GM18517 (cell line): Measurements from ENCODE around the gene SV2C.
"Not testable (repeated sequence)": the region's sequence is repeated elsewhere in the genome, so short reads cannot be mapped to it uniquely, and the experiment has no call there.

Experiments
- ATAC-seq: cut with Tn5 transposase; IDR thresholded peaks from one replicate; pipeline ENCODE4 v1.9.1; 2021; ENCODE audit warnings: mild to moderate bottlenecking, moderate library complexity; ENCODE audit not compliant: unreplicated experiment

The SV2C gene

GRCh38 chr5:76199336-76200318, 116.4 kb downstream of the SV2C start:
- no peak for ATAC-seq

DNA sequence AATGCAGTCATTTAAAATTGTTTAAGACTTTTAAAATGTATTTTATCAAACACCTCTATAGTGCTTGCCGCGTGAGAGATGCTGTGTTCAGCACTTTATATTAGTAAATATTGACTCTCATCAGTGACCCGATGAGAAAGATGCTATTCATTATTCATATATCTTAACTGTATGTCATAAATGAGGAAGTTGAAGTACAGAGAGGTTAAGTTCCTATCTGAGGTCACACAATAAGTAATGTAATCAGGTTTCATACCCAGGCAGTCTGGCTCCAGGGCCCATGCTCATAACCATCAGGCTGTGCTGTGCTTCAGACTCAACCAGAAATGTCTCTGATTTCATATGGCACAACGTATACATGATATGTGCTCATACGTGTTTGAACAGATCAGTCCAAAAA, 119.0 kb downstream of the SV2C start:
- ATAC-seq = no peak

DNA sequence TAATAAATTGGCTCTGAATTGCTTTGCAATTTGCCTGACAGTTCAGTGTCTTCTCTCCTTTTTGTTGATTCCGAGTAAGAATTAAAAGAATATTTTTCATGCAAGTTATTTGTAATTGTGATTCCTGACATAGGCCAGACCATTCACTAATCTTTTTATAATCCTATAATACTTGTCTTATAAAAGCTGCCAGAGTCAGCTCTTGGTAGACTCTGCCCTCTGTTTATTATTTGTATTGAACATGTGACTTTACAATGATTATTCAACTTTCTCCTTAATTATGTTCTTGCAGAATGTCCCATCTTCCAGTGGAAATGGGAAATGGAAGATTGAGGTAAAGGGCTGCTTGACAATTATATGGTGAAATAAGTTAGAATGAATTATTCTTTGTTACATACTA, 121.0 kb downstream of the SV2C start:
- ATAC-seq = no peak

GRCh38 chr5:76204713-76205112, 121.5 kb downstream of the SV2C start:
- no peak for ATAC-seq

DNA sequence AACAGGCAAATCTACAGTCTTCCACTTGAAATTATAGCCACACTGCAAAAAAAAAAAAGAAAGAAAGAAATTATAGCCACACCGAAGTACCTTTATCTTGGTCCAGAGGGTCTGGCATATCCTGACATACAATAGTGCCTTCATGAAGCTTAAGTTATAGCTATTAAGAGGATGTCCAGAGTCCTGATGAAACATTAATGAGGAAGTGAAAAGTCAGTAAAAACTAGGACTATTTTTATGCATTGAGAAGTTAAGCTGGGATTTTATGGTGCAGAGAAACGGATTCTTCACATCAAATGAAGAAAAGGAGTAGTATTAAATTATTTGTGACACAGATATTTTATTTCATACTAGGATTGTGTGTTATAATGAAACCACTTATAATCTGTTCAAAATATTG, 123.9 kb downstream of the SV2C start:
- no peak for ATAC-seq

- ATAC-seq = no peak
Measured at GRCh38 chr5:76209297-76209696, 126.1 kb downstream of the SV2C start.

DNA sequence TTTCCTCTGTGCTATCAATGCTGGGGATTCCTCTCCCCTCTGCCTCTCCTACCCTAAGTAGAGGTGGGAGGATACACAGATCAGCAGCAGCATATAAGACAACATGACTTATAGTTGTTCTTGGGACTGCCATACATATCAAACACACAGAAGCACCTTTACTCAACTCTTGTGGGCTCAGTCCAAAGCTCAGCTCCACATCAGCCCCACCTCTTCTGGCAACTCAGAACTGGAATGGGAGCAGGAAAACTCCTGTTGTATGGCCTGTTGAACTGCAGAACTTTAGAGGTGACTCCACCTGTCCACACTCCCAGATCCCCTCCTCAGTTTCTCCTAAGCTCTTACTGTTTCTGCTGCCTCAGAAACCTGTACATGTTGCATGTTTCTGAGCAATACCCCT, 127.8 kb downstream of the SV2C start:
- ATAC-seq = no peak

GRCh38 chr5:76213858-76214257, 130.7 kb downstream of the SV2C start:
- ATAC-seq = no peak

- ATAC-seq = no peak
Measured at GRCh38 chr5:76216748-76217147, 133.6 kb downstream of the SV2C start.

DNA sequence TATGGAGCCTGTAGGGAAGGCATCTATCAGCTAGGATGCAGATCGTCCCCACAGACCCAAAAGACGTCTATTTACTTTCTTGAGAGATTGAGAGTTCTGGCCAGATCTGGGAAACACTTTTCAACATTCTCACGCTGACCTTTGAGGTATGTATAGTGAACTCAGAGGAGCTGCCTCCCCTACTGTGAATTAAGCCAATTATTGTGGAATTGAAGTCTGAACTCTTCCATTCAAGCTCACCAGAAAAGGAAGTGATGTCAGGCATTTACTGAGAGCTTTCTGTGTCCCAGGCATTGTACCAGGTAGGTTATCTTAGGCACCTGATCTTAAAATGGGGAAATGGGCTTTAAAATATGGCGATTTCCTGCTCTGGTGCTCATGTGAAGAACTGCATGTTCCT, 136.5 kb downstream of the SV2C start:
- ATAC-seq = no peak

DNA sequence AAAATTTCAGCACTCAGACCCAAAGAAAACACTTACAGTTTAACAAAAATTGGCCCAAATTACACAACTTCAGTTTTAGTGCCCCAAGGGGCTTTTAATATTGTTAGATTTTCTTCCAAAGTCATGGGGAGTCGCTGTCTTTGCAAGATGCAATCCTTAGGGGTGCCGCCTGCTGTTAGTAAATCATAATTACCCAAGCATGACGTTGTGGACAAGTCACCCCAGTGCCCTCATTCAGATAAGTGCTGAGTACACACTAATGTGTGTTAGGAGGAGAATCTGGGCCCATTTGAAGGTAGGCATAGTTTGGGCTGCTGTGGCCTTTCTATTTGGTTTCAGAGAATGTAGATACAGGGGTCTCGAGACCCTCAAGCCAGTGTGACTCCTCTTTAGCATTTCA, 138.1 kb downstream of the SV2C start:
- ATAC-seq = no peak

- no peak for ATAC-seq
Measured at GRCh38 chr5:76222318-76222717, 139.1 kb downstream of the SV2C start.

DNA sequence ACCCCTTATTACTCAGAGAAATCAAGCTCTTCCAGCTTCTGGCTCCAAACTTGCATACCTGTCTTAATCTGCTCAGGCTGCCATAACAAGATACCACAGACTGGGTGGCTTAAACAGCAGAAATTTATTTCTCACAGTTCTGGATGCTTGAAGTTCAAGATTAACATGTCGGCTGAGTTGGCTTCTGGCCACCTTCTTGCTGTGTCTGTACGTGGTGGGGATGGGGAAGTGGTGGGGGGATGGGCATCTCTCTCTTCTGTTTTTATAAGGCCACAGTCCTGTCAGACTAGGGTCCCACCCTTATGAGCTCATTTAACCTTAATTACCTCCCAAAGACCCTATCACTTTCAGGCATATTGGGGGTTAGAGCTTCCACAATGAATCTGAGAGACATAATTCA, 140.5 kb downstream of the SV2C start:
- ATAC-seq = no peak

- no peak for ATAC-seq
Measured at GRCh38 chr5:76224898-76225297, 141.7 kb downstream of the SV2C start.

- ATAC-seq = no peak
Measured at GRCh38 chr5:76225336-76225735, 142.2 kb downstream of the SV2C start.

DNA sequence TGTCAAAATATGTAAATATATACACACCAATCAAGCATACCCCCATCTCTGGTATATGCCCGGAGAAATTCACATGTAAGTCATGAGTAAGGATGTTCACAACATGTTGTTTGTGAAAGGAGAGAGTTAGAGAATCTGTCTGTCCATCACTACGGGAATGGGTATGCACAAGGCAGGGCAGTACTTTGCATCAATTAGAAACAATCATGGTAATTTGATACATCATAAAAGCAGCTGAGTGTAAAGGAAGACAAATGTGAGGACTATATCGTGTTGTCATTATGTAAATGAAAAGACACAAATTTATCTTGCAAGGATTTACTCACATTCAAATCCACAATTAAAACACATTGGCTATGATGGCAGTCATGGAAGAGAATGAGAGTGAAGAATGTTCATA, 146.7 kb downstream of the SV2C start:
- no peak for ATAC-seq

DNA sequence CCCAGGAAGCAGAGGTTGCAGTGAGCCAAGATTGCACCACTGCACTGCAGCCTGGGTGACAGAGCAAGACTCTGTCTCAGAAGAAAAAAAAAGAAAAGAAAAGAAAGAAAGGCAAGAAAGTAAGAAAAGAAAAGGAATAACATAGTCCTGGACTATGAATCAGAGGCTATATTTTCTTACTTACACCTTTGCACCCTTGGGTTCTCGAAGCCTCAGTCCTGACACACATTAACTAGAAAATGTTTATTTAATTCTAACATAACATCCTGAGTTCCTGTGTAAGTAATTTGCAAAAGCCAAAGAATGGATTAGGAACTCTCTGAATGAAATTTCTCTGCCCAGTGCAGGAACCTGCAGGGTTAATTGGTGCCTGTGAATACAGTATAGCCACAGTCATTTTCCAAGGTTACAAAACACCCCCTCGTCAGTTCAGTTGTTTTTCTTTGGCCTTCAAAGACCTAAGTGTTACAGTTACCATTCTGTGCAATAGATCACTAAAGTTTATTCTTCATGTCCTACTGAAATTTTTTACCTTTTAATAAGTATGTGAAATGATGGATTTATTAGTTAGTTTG, 147.6 kb downstream of the SV2C start:
- ATAC-seq = no peak

- ATAC-seq = no peak
Measured at GRCh38 chr5:76234665-76235064, 151.5 kb downstream of the SV2C start.

DNA sequence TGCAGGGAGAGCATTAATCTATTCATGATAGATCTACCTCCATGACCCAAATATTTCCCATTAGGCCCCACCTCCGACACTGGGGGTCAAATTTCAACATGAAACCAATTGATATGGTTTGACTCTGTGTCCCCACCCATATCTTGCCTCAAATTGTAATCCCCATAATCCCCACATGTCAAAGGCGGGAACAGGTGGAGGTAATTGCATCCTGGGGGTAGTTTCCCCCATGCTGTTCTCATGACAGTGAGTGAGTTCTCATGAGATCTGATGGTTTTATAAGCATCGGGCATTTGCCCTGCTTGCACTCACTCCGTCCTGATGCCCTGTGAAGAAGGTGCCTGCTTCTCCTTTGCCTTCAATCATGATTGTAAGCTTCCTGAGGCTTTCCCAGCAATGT, 153.5 kb downstream of the SV2C start:
- ATAC-seq = no peak

- no peak for ATAC-seq
Measured at GRCh38 chr5:76240336-76240735, 157.2 kb downstream of the SV2C start.

DNA sequence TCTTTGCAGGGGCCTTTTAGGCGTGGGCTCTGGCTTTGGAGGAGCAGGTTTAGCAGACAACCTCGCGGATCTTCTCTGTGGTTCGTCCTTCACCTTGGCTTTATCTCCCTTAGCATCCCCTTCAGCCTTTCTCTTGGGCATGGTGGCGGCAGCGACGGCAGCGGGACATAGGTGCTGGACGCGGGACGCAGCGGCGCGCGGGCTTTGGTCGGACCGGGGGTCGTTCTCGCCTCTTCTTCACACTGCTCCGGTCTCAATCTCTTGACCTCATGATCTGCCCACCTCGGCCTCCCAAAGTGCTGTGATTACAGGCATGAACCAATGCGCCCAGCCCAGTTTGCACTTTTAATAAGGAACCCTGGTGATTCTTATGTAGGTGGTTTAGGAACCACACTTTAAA, 159.0 kb downstream of the SV2C start:
- not testable (repeated sequence) for ATAC-seq

GRCh38 chr5:76245590-76245989, 162.4 kb downstream of the SV2C start:
- no peak for ATAC-seq
